HG03457 (cell line): ENCODE results near the gene MAFB.

Experiments used
- ATAC-seq: cut with Tn5 transposase; IDR thresholded peaks from one replicate; pipeline ENCODE4 v1.9.1; 2021; ENCODE audit warnings: moderate number of reproducible peaks; ENCODE audit not compliant: unreplicated experiment

Gene MAFB

GRCh38 chr20:40703975-40704530, 15.0 kb upstream of the MAFB start:
- no peak for ATAC-seq

GRCh38 chr20:40702504-40702903, 13.5 kb upstream of the MAFB start:
- no peak for ATAC-seq

- ATAC-seq = no peak
Measured at GRCh38 chr20:40698744-40699143, 9.7 kb upstream of the MAFB start.

- ATAC-seq = no peak
Measured at GRCh38 chr20:40698281-40698680, 9.2 kb upstream of the MAFB start.

GRCh38 chr20:40697541-40697940, 8.5 kb upstream of the MAFB start:
- ATAC-seq = no peak

GRCh38 chr20:40695214-40695613, 6.2 kb upstream of the MAFB start:
- ATAC-seq = no peak

GRCh38 chr20:40694246-40694645, 5.2 kb upstream of the MAFB start:
- no peak for ATAC-seq

- no peak for ATAC-seq
Measured at GRCh38 chr20:40692240-40693011, 3.4 kb upstream of the MAFB start.

- no peak for ATAC-seq
Measured at GRCh38 chr20:40691566-40692239, 2.7 kb upstream of the MAFB start.

- ATAC-seq = no peak
Measured at GRCh38 chr20:40690836-40691565, 2.0 kb upstream of the MAFB start.

- no peak for ATAC-seq
Measured at GRCh38 chr20:40689943-40690835, 1.2 kb upstream of the MAFB start.

GRCh38 chr20:40688129-40689099, 622 bp downstream of the MAFB start:
- ATAC-seq = no peak

- no peak for ATAC-seq
Measured at GRCh38 chr20:40687384-40688128, 1.5 kb downstream of the MAFB start.

GRCh38 chr20:40686893-40687292, 2.1 kb downstream of the MAFB start:
- no peak for ATAC-seq

- ATAC-seq = no peak
Measured at GRCh38 chr20:40686434-40686882, 2.6 kb downstream of the MAFB start.

GRCh38 chr20:40685349-40685748, 3.7 kb downstream of the MAFB start:
- no peak for ATAC-seq

GRCh38 chr20:40683894-40684268, 5.2 kb downstream of the MAFB start:
- ATAC-seq = no peak

GRCh38 chr20:40683221-40683893, 5.7 kb downstream of the MAFB start:
- no peak for ATAC-seq
